C4-2B (cell line): ENCODE results near the gene BMAL1.

Source experiments
- ZFX ChIP-seq: fragments of 450-650 bp; IDR thresholded peaks from 2 replicates; pipeline ENCODE4 v1.6.1; 2017
- TF ChIP-seq, protein P1 (sequence below): fragments of 450-650 bp; conservative IDR thresholded peaks from 2 replicates; pipeline ENCODE4 v1.5.1; 2017; ENCODE audit warnings: mild to moderate bottlenecking

DNA sequence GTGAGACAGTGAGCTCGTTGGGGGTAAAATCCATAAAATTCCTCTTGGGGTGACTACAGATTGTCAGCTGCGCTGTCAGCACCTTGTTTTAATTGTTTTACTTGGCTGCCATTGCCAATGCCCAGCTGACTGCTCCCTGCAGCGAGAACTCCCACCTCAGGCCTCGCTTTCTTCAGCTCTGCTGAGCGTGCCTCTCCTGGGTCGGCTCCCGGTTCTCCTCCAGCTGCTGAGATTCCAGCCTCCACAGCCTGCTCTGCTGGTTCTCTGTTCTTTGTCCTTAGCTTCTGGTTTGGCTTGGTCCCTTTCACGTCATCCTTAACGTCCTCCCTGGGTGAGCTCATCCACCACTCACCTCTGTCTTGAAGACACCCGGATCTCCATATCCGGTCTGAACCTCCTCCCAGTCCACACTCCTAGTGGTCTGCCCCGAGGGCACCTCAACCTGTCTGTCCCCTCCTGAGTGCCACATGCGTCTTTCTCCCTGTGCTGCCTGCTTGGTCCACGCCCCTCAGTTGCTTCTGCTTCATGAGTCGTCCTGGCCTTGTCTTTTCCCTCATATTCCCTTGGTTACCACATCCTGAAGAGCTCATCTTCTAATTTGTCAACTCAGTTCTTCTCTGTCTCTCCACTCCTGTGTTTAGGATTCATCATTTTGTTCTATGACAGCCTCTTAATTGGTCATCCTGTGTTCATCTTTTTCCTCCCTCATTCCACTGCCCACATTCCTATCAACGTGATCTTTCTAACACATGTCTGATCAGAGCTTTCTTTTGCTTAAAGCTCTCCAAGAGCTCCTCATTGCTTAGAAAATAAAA lies 35.6 kb downstream of the BMAL1 start:
- TF ChIP-seq, protein P1, sequence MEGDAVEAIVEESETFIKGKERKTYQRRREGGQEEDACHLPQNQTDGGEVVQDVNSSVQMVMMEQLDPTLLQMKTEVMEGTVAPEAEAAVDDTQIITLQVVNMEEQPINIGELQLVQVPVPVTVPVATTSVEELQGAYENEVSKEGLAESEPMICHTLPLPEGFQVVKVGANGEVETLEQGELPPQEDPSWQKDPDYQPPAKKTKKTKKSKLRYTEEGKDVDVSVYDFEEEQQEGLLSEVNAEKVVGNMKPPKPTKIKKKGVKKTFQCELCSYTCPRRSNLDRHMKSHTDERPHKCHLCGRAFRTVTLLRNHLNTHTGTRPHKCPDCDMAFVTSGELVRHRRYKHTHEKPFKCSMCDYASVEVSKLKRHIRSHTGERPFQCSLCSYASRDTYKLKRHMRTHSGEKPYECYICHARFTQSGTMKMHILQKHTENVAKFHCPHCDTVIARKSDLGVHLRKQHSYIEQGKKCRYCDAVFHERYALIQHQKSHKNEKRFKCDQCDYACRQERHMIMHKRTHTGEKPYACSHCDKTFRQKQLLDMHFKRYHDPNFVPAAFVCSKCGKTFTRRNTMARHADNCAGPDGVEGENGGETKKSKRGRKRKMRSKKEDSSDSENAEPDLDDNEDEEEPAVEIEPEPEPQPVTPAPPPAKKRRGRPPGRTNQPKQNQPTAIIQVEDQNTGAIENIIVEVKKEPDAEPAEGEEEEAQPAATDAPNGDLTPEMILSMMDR, result no peak
- TF ChIP-seq ZFX, result no peak
